Loucy (cell line): ENCODE data around the gene SCGB2A2.

Experiments
- H2AFZ ChIP-seq: fragments of 200-600 bp; sonication (generic); 2 replicates; pipeline ENCODE4 v1.6.0; 2016; ENCODE audit warnings: antibody characterized with exemption, mild to moderate bottlenecking, low read length, moderate library complexity
- H3F3A ChIP-seq: fragments of 200-600 bp; 2 replicates; pipeline ENCODE4 v1.6.0; 2016; ENCODE audit warnings: antibody characterized with exemption, low read depth, mild to moderate bottlenecking
- H3K27me3 ChIP-seq: fragments of 200-600 bp; sonication (generic); 2 replicates; pipeline ENCODE4 v1.6.1; 2014; ENCODE audit warnings: low read length, mild to moderate bottlenecking; ENCODE audit not compliant: insufficient read depth, poor library complexity, severe bottlenecking
- H3K36me3 ChIP-seq: fragments of 200-600 bp; sonication (generic); 2 replicates; pipeline ENCODE4 v1.6.1; 2016; ENCODE audit warnings: low read length; ENCODE audit not compliant: insufficient read depth
- H3K4me1 ChIP-seq: fragments of 200-600 bp; sonication (generic); 2 replicates; pipeline ENCODE4 v1.5.1; 2014; ENCODE audit warnings: low read length, mild to moderate bottlenecking; ENCODE audit not compliant: insufficient read depth, poor library complexity, severe bottlenecking
- H3K4me2 ChIP-seq: fragments of 200-600 bp; sonication (generic); 2 replicates; pipeline ENCODE4 v1.6.0; 2014; ENCODE audit warnings: antibody characterized with exemption, low read length, low read depth, mild to moderate bottlenecking; ENCODE audit not compliant: poor library complexity, severe bottlenecking
- H3K4me3 ChIP-seq: fragments of 200-600 bp; sonication (generic); 2 replicates; pipeline ENCODE4 v1.5.1; 2014; ENCODE audit warnings: low read length, mild to moderate bottlenecking, mixed read lengths; ENCODE audit not compliant: poor library complexity, severe bottlenecking
- H3K79me2 ChIP-seq: fragments of 200-600 bp; sonication (generic); 2 replicates; pipeline ENCODE4 v1.6.1; 2014; ENCODE audit warnings: low read length; ENCODE audit not compliant: insufficient read depth
- H3K9ac ChIP-seq: fragments of 200-600 bp; sonication (generic); 2 replicates; pipeline ENCODE4 v1.6.0; 2014; ENCODE audit warnings: mild to moderate bottlenecking, low read depth, low read length, moderate library complexity; ENCODE audit not compliant: poor library complexity, severe bottlenecking
- H3K9me2 ChIP-seq: fragments of 200-600 bp; sonication (generic); replicated peaks from 2 replicates; pipeline ENCODE4 v1.6.1; 2016; ENCODE audit warnings: low read depth, low read length, mixed read lengths
- H3K9me3 ChIP-seq: fragments of 200-600 bp; sonication (generic); 2 replicates; pipeline ENCODE4 v1.6.1; 2014; ENCODE audit warnings: mild to moderate bottlenecking, antibody characterized with exemption, low read length, low read depth; ENCODE audit not compliant: insufficient read depth
- H4K20me1 ChIP-seq: fragments of 200-600 bp; sonication (generic); 2 replicates; pipeline ENCODE4 v1.6.0; 2014; ENCODE audit warnings: antibody characterized with exemption, low read length, mild to moderate bottlenecking; ENCODE audit not compliant: insufficient read depth, poor library complexity, severe bottlenecking
- CTCF ChIP-seq: fragments of 200-600 bp; sonication (generic); conservative IDR thresholded peaks from 2 replicates; pipeline ENCODE4 v1.5.1; 2014; ENCODE audit warnings: mild to moderate bottlenecking, antibody characterized with exemption, low read length
- EZH2phosphoT487 ChIP-seq: fragments of 200-600 bp; IDR thresholded peaks from 2 replicates; pipeline ENCODE4 v1.6.1; 2018; ENCODE audit warnings: antibody characterized with exemption, mild to moderate bottlenecking, moderate library complexity, borderline replicate concordance

Gene SCGB2A2

GRCh38 chr11:62298975-62299374, 29.0 kb downstream of the SCGB2A2 start, which contains the start of gene SCGB1D4:
Gene SCGB1D4 (minus strand): TSS chr11:62299075. CDS start chr11:62299010, 65 bp downstream.
- Histone ChIP-seq H3K9me2 (no peaks in the 10 kb centered on the region), H3K36me3 (no peaks in the 10 kb centered on the region), H3K4me2 (no peak within 1 kb of the TSS), H3K9ac (no peak within 1 kb of the TSS), H3K9me3 (no peaks in the 10 kb centered on the region), H4K20me1 (no peaks in the 10 kb centered on the region), H3K4me1 (no peaks in the 10 kb centered on the region), H3K79me2 (no peaks in the 10 kb centered on the region), H3K4me3 (no peak within 1 kb of the TSS), H3K27me3 (no peaks in the 10 kb centered on the region), H3F3A (no peaks in the 10 kb centered on the region), H2AFZ (no peak within 1 kb of the TSS)
- no peak for TF ChIP-seq CTCF
- no peak for TF ChIP-seq EZH2phosphoT487

GRCh38 chr11:62306227-62306626, 36.3 kb downstream of the SCGB2A2 start:
- H3K36me3 ChIP-seq, result no peaks in the 10 kb centered on the region
- no peaks in the 10 kb centered on the region for H3K9me2 ChIP-seq
- H3K9ac ChIP-seq, result no peak overlapping the region
- no peaks in the 10 kb centered on the region for H3F3A ChIP-seq
- no peaks in the 10 kb centered on the region for H3K9me3 ChIP-seq
- H4K20me1 ChIP-seq, result no peaks in the 10 kb centered on the region
- no peak overlapping the region for H3K4me3 ChIP-seq
- no peak overlapping the region for H3K4me2 ChIP-seq
- TF ChIP-seq EZH2phosphoT487 (no peak), CTCF (no peak)
- H2AFZ ChIP-seq, result no peak overlapping the region
- H3K4me1 ChIP-seq, result no peaks in the 10 kb centered on the region
- H3K79me2 ChIP-seq, result no peaks in the 10 kb centered on the region
- no peaks in the 10 kb centered on the region for H3K27me3 ChIP-seq

- H3K9me3 ChIP-seq, result no peaks in the 10 kb centered on the region
- no peaks in the 10 kb centered on the region for H3F3A ChIP-seq
- no peak for TF ChIP-seq EZH2phosphoT487
- no peak for TF ChIP-seq CTCF
- H3K4me3 ChIP-seq, result no peak overlapping the region
- no peaks in the 10 kb centered on the region for H3K4me1 ChIP-seq
- H2AFZ ChIP-seq, result no peak overlapping the region
- no peaks in the 10 kb centered on the region for H3K9me2 ChIP-seq
- no peaks in the 10 kb centered on the region for H4K20me1 ChIP-seq
- H3K79me2 ChIP-seq, result no peaks in the 10 kb centered on the region
- H3K36me3 ChIP-seq, result no peaks in the 10 kb centered on the region
- no peaks in the 10 kb centered on the region for H3K27me3 ChIP-seq
- no peak overlapping the region for H3K9ac ChIP-seq
- no peak overlapping the region for H3K4me2 ChIP-seq
These were observed 38.0 kb downstream of the SCGB2A2 start for GRCh38 chr11:62307950-62308349.
